Measurements from ENCODE around the gene D2HGDH. TPM values are rescaled to one million over a fixed set of nuclear protein-coding genes. Genes with fewer than 3 reads are reported as not detected.

The D2HGDH gene
- total and polyA plus RNA-seq, 2 of the 13 experiments (the other 11 are each of a cell fraction or from before 2014, with no cell fraction given): 19.2 to 20.3 TPM

- 0 out of 2 replicates have a peak, but pooled peaks have one; percentile 77 for TF ChIP-seq ZNF275 (CRISPR knock-in tag; IDR thresholded peaks at IDR 0.05; ENCODE audit: borderline replicate concordance)
- peak; percentile 37; the same call in 1 of the 2 replicates for TF ChIP-seq E2F5 (CRISPR knock-in tag; conservative IDR thresholded peaks at IDR 0.05)
- peak; percentile 37; the same call in 1 of the 2 replicates for TF ChIP-seq ZBTB8A (CRISPR knock-in tag; IDR thresholded peaks at IDR 0.05; ENCODE audit: borderline replicate concordance, low read depth)
- TF ChIP-seq FOXK1 (CRISPR knock-in tag; IDR thresholded peaks at IDR 0.05; ENCODE audit: borderline replicate concordance, low read depth): peak; percentile 40; the same call in 1 of the 2 replicates
- TF ChIP-seq REST (IDR thresholded peaks at IDR 0.05; ENCODE audit: borderline replicate concordance in 1 of 2, low read depth in 1 of 2, low read length in 2 of 2): 0 out of 4 replicates have a peak, but pooled peaks of 1 of the 2 experiments have one; percentile 30
- TF ChIP-seq NR2F6 (IDR thresholded peaks at IDR 0.05): no peak
- TF ChIP-seq NR2F6 (CRISPR knock-in tag; IDR thresholded peaks at IDR 0.05): 0 out of 2 replicates have a peak, but pooled peaks have one; percentile 44
- peak; percentile 91 for TF ChIP-seq CHCHD3 (CRISPR knock-in tag; IDR thresholded peaks at IDR 0.05)
- no peak for TF ChIP-seq ZNF83 (CRISPR knock-in tag; IDR thresholded peaks at IDR 0.05; ENCODE audit: borderline replicate concordance)
- peak; percentile 82 for TF ChIP-seq MED13 (CRISPR knock-in tag; IDR thresholded peaks at IDR 0.05)
- TF ChIP-seq, protein P1, sequence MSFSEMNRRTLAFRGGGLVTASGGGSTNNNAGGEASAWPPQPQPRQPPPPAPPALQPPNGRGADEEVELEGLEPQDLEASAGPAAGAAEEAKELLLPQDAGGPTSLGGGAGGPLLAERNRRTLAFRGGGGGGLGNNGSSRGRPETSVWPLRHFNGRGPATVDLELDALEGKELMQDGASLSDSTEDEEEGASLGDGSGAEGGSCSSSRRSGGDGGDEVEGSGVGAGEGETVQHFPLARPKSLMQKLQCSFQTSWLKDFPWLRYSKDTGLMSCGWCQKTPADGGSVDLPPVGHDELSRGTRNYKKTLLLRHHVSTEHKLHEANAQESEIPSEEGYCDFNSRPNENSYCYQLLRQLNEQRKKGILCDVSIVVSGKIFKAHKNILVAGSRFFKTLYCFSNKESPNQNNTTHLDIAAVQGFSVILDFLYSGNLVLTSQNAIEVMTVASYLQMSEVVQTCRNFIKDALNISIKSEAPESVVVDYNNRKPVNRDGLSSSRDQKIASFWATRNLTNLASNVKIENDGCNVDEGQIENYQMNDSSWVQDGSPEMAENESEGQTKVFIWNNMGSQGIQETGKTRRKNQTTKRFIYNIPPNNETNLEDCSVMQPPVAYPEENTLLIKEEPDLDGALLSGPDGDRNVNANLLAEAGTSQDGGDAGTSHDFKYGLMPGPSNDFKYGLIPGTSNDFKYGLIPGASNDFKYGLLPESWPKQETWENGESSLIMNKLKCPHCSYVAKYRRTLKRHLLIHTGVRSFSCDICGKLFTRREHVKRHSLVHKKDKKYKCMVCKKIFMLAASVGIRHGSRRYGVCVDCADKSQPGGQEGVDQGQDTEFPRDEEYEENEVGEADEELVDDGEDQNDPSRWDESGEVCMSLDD (CRISPR knock-in tag; IDR thresholded peaks at IDR 0.05; ENCODE audit: borderline replicate concordance): peak; percentile 62; the same call in 1 of the 2 replicates
- TF ChIP-seq SMAD3 (CRISPR knock-in tag; IDR thresholded peaks at IDR 0.05): no peak; the same call in 1 of the 2 replicates
- peak; percentile 37; the same call in 1 of the 2 replicates for TF ChIP-seq FOXO1 (CRISPR knock-in tag; IDR thresholded peaks at IDR 0.05)
- TF ChIP-seq PITX1 (CRISPR knock-in tag; IDR thresholded peaks at IDR 0.05): 0 out of 2 replicates have a peak, but pooled peaks have one; percentile 11
- TF ChIP-seq ZNF354B (CRISPR knock-in tag; IDR thresholded peaks at IDR 0.05): peak; percentile 68
- TF ChIP-seq NFKBIZ (CRISPR knock-in tag; IDR thresholded peaks at IDR 0.05): no peak
- TF ChIP-seq MYC (CRISPR knock-in tag; IDR thresholded peaks at IDR 0.05; ENCODE audit: borderline replicate concordance): peak; percentile 99
These were observed 32.9 kb upstream of the D2HGDH start, which contains the start of gene ING5 (continued) for GRCh38 chr2:241701399-241702154.

Measured in HepG2 (cell line).